Large intestine (tissue), 3 donors: ENCODE measurements around the gene PAIP2. TPM values are rescaled to one million over a fixed set of nuclear protein-coding genes. Genes with fewer than 3 reads are reported as not detected.
A peak's percentile ranks its signal among the peaks of the same experiment; 100 is the strongest.

Source experiments
- DNase-seq, 2 donors: peaks; one replicate each; pipeline versions ENCODE4 v3.0.0 to v3.0.0-alpha.2; 2013
- H3K27ac ChIP-seq: one replicate; pipeline ENCODE4 v1.5.1; 2013; ENCODE audit warnings: low read length
- H3K27me3 ChIP-seq: 2 replicates; pipeline ENCODE4 v1.6.1; 2013; ENCODE audit warnings: low read length; ENCODE audit not compliant: control insufficient read depth, insufficient read depth
- H3K36me3 ChIP-seq: 2 replicates; pipeline ENCODE4 v1.6.1; 2013; ENCODE audit warnings: low read length; ENCODE audit not compliant: control insufficient read depth, insufficient read depth
- H3K4me1 ChIP-seq: one replicate; pipeline ENCODE4 v1.6.1; 2013; ENCODE audit warnings: low read length; ENCODE audit not compliant: control insufficient read depth, insufficient read depth
- H3K4me3 ChIP-seq: one replicate; pipeline ENCODE4 v1.5.1; 2013; ENCODE audit warnings: low read length
- H3K9me3 ChIP-seq: one replicate; pipeline ENCODE4 v1.6.1; 2013; ENCODE audit warnings: mild to moderate bottlenecking, low read depth, low read length, moderate library complexity; ENCODE audit not compliant: control insufficient read depth
- WGBS: methylation state at CpG from one replicate; pipeline ENCODE4 v1.1.5; 2013; ENCODE audit warnings: low lambda C conversion rate; ENCODE audit not compliant: insufficient coverage; 5-methylcytosine and 5-hydroxymethylcytosine counted together
- polyA plus RNA-seq: library from polyadenylated mRNA; unstranded; fragments of 120-200 nt; gene quantifications from one replicate; pipeline ENCODE4 v1.2.1, GENCODE V29; 2013

PAIP2 gene
- polyA plus RNA-seq, 1 donor, result 79.9 TPM

- peaks cover 43% of the 10 kb centered on the region for H3K27me3 ChIP-seq
- peaks cover 27% of the 10 kb centered on the region for H3K4me1 ChIP-seq
- no peak for DNase-seq
- H3K9me3 ChIP-seq, result peaks cover 6% of the 10 kb centered on the region
- no CpG with 5 or more reads among the region's 33 CpGs for WGBS
- no peaks in the 10 kb centered on the region for H3K36me3 ChIP-seq
- no peak overlapping the region for H3K27ac ChIP-seq
- H3K4me3 ChIP-seq, result peak overlapping the region; percentile 6
Observed at GRCh38 chr5:139391570-139392323, 50.1 kb downstream of the PAIP2 start.

GRCh38 chr5:139392324-139392677 lies 50.6 kb downstream of the PAIP2 start:
- DNase-seq, result no peak
- peaks cover 43% of the 10 kb centered on the region for H3K27me3 ChIP-seq
- H3K4me1 ChIP-seq, result peaks cover 27% of the 10 kb centered on the region
- H3K4me3 ChIP-seq, result peak overlapping the region; percentile 38
- no peaks in the 10 kb centered on the region for H3K36me3 ChIP-seq
- peaks cover 6% of the 10 kb centered on the region for H3K9me3 ChIP-seq
- no peak overlapping the region for H3K27ac ChIP-seq
- WGBS, result no CpG with 5 or more reads among the region's 36 CpGs

- H3K4me3 ChIP-seq, result peak overlapping the region; percentile 38
- DNase-seq, result peak; percentile 54 to 70
- WGBS, result no CpG with 5 or more reads among the region's 77 CpGs
- peaks cover 43% of the 10 kb centered on the region for H3K27me3 ChIP-seq
- H3K9me3 ChIP-seq, result peaks cover 6% of the 10 kb centered on the region
- H3K27ac ChIP-seq, result no peak overlapping the region
- peaks cover 22% of the 10 kb centered on the region for H3K4me1 ChIP-seq
- no peaks in the 10 kb centered on the region for H3K36me3 ChIP-seq
Observed at GRCh38 chr5:139392678-139393496, 51.2 kb downstream of the PAIP2 start.

- H3K4me3 ChIP-seq, result peak overlapping the region; percentile 38
- no CpG with 5 or more reads among the region's 49 CpGs for WGBS
- H3K27ac ChIP-seq, result no peak overlapping the region
- H3K27me3 ChIP-seq, result peaks cover 43% of the 10 kb centered on the region
- H3K9me3 ChIP-seq, result peaks cover 6% of the 10 kb centered on the region
- H3K4me1 ChIP-seq, result peaks cover 17% of the 10 kb centered on the region
- H3K36me3 ChIP-seq, result no peaks in the 10 kb centered on the region
- no peak for DNase-seq
Observed at GRCh38 chr5:139393497-139394122, 52.0 kb downstream of the PAIP2 start.

- no CpG with 5 or more reads among the region's 62 CpGs for WGBS
- peaks cover 6% of the 10 kb centered on the region for H3K9me3 ChIP-seq
- no peak overlapping the region for H3K27ac ChIP-seq
Observed at GRCh38 chr5:139394123-139394653, 52.5 kb downstream of the PAIP2 start.

GRCh38 chr5:139394654-139395566 lies 53.3 kb downstream of the PAIP2 start, which contains the start of gene PROB1:
Gene PROB1 (minus strand): TSS chr5:139395104. CDS start chr5:139395081, 23 bp downstream.
- Histone ChIP-seq H3K36me3 (no peaks in the 10 kb centered on the region), H3K4me3 (peak within 1 kb of the TSS; percentile 21), H3K27ac (no peak within 1 kb of the TSS), H3K9me3 (peaks cover 6% of the 10 kb centered on the region), H3K4me1 (peaks cover 17% of the 10 kb centered on the region), H3K27me3 (peaks cover 43% of the 10 kb centered on the region)
- no CpG with 5 or more reads among the region's 76 CpGs for WGBS
- DNase-seq, result no peak

More at GRCh38 chr5:139394123-139394653, 52.5 kb downstream of the PAIP2 start:
- Histone ChIP-seq H3K27me3 (peaks cover 43% of the 10 kb centered on the region), H3K4me3 (peak overlapping the region; percentile 17), H3K4me1 (peaks cover 17% of the 10 kb centered on the region), H3K36me3 (no peaks in the 10 kb centered on the region)
- peak in 1 of 2 donors; percentile 60 for DNase-seq

GRCh38 chr5:139395844-139396640 lies 54.4 kb downstream of the PAIP2 start:
- WGBS, result 100% methylated on average over 1 of the region's 8 CpGs
- H3K4me1 ChIP-seq, result peaks cover 17% of the 10 kb centered on the region
- no peak for DNase-seq
- no peak overlapping the region for H3K4me3 ChIP-seq
- H3K9me3 ChIP-seq, result peaks cover 6% of the 10 kb centered on the region
- H3K36me3 ChIP-seq, result no peaks in the 10 kb centered on the region
- H3K27me3 ChIP-seq, result peaks cover 43% of the 10 kb centered on the region
- H3K27ac ChIP-seq, result no peak overlapping the region

- peaks cover 6% of the 10 kb centered on the region for H3K9me3 ChIP-seq
- H3K4me1 ChIP-seq, result peaks cover 17% of the 10 kb centered on the region
- H3K27me3 ChIP-seq, result peaks cover 43% of the 10 kb centered on the region
- WGBS, result no CpG with 5 or more reads among the region's 8 CpGs
- H3K36me3 ChIP-seq, result peaks cover 2% of the 10 kb centered on the region
- no peak overlapping the region for H3K27ac ChIP-seq
- no peak for DNase-seq
- no peak overlapping the region for H3K4me3 ChIP-seq
Observed at GRCh38 chr5:139396691-139397090, 55.0 kb downstream of the PAIP2 start.

GRCh38 chr5:139397921-139398320 lies 56.3 kb downstream of the PAIP2 start:
- Histone ChIP-seq H3K27ac (no peak overlapping the region), H3K4me3 (no peak overlapping the region), H3K9me3 (peaks cover 6% of the 10 kb centered on the region), H3K36me3 (peaks cover 2% of the 10 kb centered on the region), H3K4me1 (peaks cover 10% of the 10 kb centered on the region), H3K27me3 (peaks cover 32% of the 10 kb centered on the region)
- WGBS, result no CpG with 5 or more reads among the region's 6 CpGs
- no peak for DNase-seq
